A673 (cell line): Measurements from ENCODE around the gene THBS2.

Experiments
- EZH2 ChIP-seq: fragments of 200-600 bp; sonication (generic); IDR thresholded peaks from 2 replicates; pipeline ENCODE4 v1.6.1; 2017; ENCODE audit warnings: borderline replicate concordance, low read depth, mild to moderate bottlenecking, mixed read lengths, antibody characterized with exemption, low read length; ENCODE audit not compliant: poor library complexity, severe bottlenecking
- TF ChIP-seq, protein P1 (sequence below): fragments of 300-800, 200-600 bp; sonication (generic); conservative IDR thresholded peaks from 2 replicates; pipeline ENCODE4 v1.5.1; 2017; ENCODE audit warnings: low read depth, mild to moderate bottlenecking, antibody characterized with exemption, low read length, moderate library complexity, mixed read lengths

DNA sequence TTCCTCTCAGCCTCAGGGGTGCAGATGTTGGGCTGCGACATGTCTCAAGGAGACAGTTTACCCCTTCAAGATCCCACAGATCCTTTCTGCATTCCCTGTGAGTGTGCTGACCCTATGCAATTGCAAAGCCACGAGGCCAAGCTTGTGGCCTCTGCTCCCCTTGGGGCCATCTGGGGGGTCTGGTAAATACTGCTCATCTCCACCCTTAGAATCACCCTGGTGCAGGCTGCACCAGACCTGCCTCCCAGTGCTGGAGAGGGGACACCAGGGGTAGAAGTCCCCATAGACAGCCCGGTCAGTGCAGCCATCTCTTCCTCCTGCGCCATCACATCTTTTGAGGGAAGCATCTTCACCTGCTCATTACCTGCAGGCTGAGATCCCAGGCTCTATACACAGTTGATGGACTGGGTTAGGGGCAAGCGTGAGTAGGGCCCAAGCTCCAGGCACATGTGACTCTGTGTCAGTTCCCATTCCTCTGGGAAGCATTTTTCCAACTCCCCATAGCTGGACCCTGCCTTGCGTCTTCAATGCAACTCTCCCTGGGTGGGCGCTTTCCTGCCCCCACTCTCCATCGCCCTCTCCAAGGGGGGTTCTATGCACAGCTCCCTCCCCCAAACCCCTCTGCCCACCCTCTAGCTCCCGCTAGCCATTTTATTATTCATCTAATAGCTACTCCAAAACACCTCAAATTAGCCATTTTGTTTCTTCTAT lies 53.9 kb downstream of the THBS2 start:
- TF ChIP-seq, protein P1, sequence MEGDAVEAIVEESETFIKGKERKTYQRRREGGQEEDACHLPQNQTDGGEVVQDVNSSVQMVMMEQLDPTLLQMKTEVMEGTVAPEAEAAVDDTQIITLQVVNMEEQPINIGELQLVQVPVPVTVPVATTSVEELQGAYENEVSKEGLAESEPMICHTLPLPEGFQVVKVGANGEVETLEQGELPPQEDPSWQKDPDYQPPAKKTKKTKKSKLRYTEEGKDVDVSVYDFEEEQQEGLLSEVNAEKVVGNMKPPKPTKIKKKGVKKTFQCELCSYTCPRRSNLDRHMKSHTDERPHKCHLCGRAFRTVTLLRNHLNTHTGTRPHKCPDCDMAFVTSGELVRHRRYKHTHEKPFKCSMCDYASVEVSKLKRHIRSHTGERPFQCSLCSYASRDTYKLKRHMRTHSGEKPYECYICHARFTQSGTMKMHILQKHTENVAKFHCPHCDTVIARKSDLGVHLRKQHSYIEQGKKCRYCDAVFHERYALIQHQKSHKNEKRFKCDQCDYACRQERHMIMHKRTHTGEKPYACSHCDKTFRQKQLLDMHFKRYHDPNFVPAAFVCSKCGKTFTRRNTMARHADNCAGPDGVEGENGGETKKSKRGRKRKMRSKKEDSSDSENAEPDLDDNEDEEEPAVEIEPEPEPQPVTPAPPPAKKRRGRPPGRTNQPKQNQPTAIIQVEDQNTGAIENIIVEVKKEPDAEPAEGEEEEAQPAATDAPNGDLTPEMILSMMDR = no peak
- TF ChIP-seq EZH2 = no peak
